ENCODE measurements around the gene WDFY2. TPM values are rescaled to one million over a fixed set of nuclear protein-coding genes. Genes with fewer than 3 reads are reported as not detected.

The WDFY2 gene
- total and polyA plus RNA-seq, 4 donors: 3.4 to 10.5 (median 5.8) TPM

- WGBS: 81% methylated on average over 1 of the region's 1 CpG
- no peak for DNase-seq (ENCODE audit: low spot score)
- H3K27me3 ChIP-seq (ENCODE audit: control insufficient read depth in 4 of 4, insufficient read depth in 4 of 4, low read length in 3 of 4): no peaks in the 10 kb centered on the region
- H3K9me3 ChIP-seq (ENCODE audit: control insufficient read depth in 4 of 4, low read length in 3 of 4): no peaks in the 10 kb centered on the region
- peak overlapping the region in 1 of 2 donors; percentile 49 for H3K27ac ChIP-seq (ENCODE audit: low read depth in 1 of 2, low read length in 2 of 2)
- no peaks in the 10 kb centered on the region for H3K36me3 ChIP-seq (ENCODE audit: control insufficient read depth in 4 of 4, insufficient read depth in 3 of 4, low read depth in 1 of 4, low read length in 3 of 4)
- H3K9ac ChIP-seq (ENCODE audit: low read depth in 1 of 2, low read length in 2 of 2): no peak overlapping the region
- H3K4me1 ChIP-seq (ENCODE audit: control insufficient read depth in 4 of 4, insufficient read depth in 4 of 4, low read length in 3 of 4): peaks cover 7 to 25% (median 18%) of the 10 kb centered on the region in 4 donors
- TF ChIP-seq RAD21 (IDR thresholded peaks at IDR 0.05): peak in 1 of 2 donors; percentile 26
- TF ChIP-seq YY1 (IDR thresholded peaks at IDR 0.05): no peak
- no peak for TF ChIP-seq FOXA2 (IDR thresholded peaks at IDR 0.05)
- TF ChIP-seq HNF4G (IDR thresholded peaks at IDR 0.05): no peak
- TF ChIP-seq HNF4A (conservative IDR thresholded peaks at IDR 0.05): peak in 1 of 2 donors; percentile 62
- peak; percentile 10 for TF ChIP-seq SP1 (IDR thresholded peaks at IDR 0.05)
- H3K4me3 ChIP-seq (ENCODE audit: low read depth in 1 of 3, low read length in 3 of 3): no peak overlapping the region
Measured at GRCh38 chr13:51643882-51644281, 59.6 kb downstream of the WDFY2 start.

GRCh38 chr13:51644654-51645053, 60.4 kb downstream of the WDFY2 start:
- Histone ChIP-seq H3K36me3 (ENCODE audit: control insufficient read depth in 4 of 4, insufficient read depth in 3 of 4, low read depth in 1 of 4, low read length in 3 of 4) (no peaks in the 10 kb centered on the region), H3K9ac (ENCODE audit: low read depth in 1 of 2, low read length in 2 of 2) (no peak overlapping the region), H3K4me1 (ENCODE audit: control insufficient read depth in 4 of 4, insufficient read depth in 4 of 4, low read length in 3 of 4) (peaks cover 7 to 25% (median 18%) of the 10 kb centered on the region in 4 donors), H3K4me3 (ENCODE audit: low read depth in 1 of 3, low read length in 3 of 3) (no peak overlapping the region), H3K27me3 (ENCODE audit: control insufficient read depth in 4 of 4, insufficient read depth in 4 of 4, low read length in 3 of 4) (no peaks in the 10 kb centered on the region), H3K27ac (ENCODE audit: low read depth in 1 of 2, low read length in 2 of 2) (no peak overlapping the region), H3K9me3 (ENCODE audit: control insufficient read depth in 4 of 4, low read length in 3 of 4) (no peaks in the 10 kb centered on the region)
- WGBS: 80% methylated on average over 1 of the region's 1 CpG
- no peak for TF ChIP-seq CTCF (IDR thresholded peaks at IDR 0.05; ENCODE audit: low read depth, low read length, missing input control)
- TF ChIP-seq HNF4G (IDR thresholded peaks at IDR 0.05): no peak
- TF ChIP-seq REST (IDR thresholded peaks at IDR 0.05): no peak
- TF ChIP-seq NR2F2 (IDR thresholded peaks at IDR 0.05): no peak
- no peak for TF ChIP-seq HNF4A (conservative IDR thresholded peaks at IDR 0.05)
- TF ChIP-seq YY1 (IDR thresholded peaks at IDR 0.05): no peak
- no peak for TF ChIP-seq ATF3 (IDR thresholded peaks at IDR 0.05)
- no peak for TF ChIP-seq FOXA1 (IDR thresholded peaks at IDR 0.05)
- TF ChIP-seq EGR1 (IDR thresholded peaks at IDR 0.05; ENCODE audit: low read depth in 2 of 2): no peak
- TF ChIP-seq RAD21 (IDR thresholded peaks at IDR 0.05): no peak
- no peak for TF ChIP-seq SP1 (IDR thresholded peaks at IDR 0.05)
- TF ChIP-seq RXRA (IDR thresholded peaks at IDR 0.05): no peak
- no peak for TF ChIP-seq GABPA (IDR thresholded peaks at IDR 0.05 in 1 of 2, conservative IDR thresholded peaks at IDR 0.05 in 1 of 2)
- no peak for TF ChIP-seq MAX (IDR thresholded peaks at IDR 0.05)
- no peak for DNase-seq (ENCODE audit: low spot score)
